H1 (cell line): ENCODE measurements around the gene PIK3C2G. TPM values are rescaled to one million over a fixed set of nuclear protein-coding genes. Genes with fewer than 3 reads are reported as not detected.

ENCODE experiments used
- EGR1 ChIP-seq: IDR thresholded peaks from 2 replicates; pipeline ENCODE4 v1.6.1; 2011; ENCODE audit warnings: low read depth, low read length, borderline replicate concordance
- RXRA ChIP-seq: IDR thresholded peaks from 2 replicates; pipeline ENCODE4 v1.6.1; 2011; ENCODE audit warnings: low read depth, mild to moderate bottlenecking, low read length, moderate library complexity; ENCODE audit not compliant: insufficient read depth
- SIX5 ChIP-seq: IDR thresholded peaks from 2 replicates; pipeline ENCODE4 v1.6.1; 2011; ENCODE audit warnings: mild to moderate bottlenecking, low read depth, low read length
- polyA plus RNA-seq, 7 experiments: library from polyadenylated mRNA; depleted of rRNA in 3 of 7; stranded (reverse) in 5 of 7; unstranded in 2 of 7; fragments of >200 nt in 5 of 7; fragments of 200-250 nt in 2 of 7; gene quantifications; 1 replicate in 5 of 7; 2 replicates in 1 of 7; 4 replicates in 1 of 7; pipeline versions ENCODE4 v1.2.1 to v1.2.3, GENCODE V29; 2011 to 2013; ENCODE audit warnings: missing spikeins in 2 of 7, mixed read lengths in 2 of 7
- total RNA-seq: library from RNA; stranded (reverse); fragmentation: NEBNext Ultra II Directional; extraction: Animal tissue kit (Norgen Biotek cat#: 25700); gene quantifications from 2 replicates; pipeline ENCODE4 v1.2.1, GENCODE V29; 2021

PIK3C2G gene
- total and polyA plus RNA-seq, 2 of the 8 experiments (the other 6 are each of a cell fraction or from before 2014, with no cell fraction given), result not detected

GRCh38 chr12:18280728-18281127 is 19.4 kb downstream of the PIK3C2G start (continued):
- TF ChIP-seq SIX5 (no peak), EGR1 (no peak), RXRA (no peak)
